GM13976 (cell line): Measurements from ENCODE around the gene SLC25A48.

Experiments used
- DNase-seq: peaks from one replicate; pipeline ENCODE4 v3.0.0; 2012; ENCODE audit warnings: low spot score
- CTCF ChIP-seq: IDR thresholded peaks from 2 replicates; pipeline ENCODE4 v1.5.1; 2012; ENCODE audit warnings: borderline replicate concordance, mild to moderate bottlenecking; ENCODE audit not compliant: insufficient read depth; ENCODE audit errors: extremely low read depth, missing control alignments, control extremely low read depth
- in situ Hi-C: fragments of 300-500 bp; cut with MboI; formaldehyde crosslinking; loops from one replicate; pipeline ENCODE4 v1.12.0; 2022; ENCODE audit warnings: low sequenced_read_pairs, mixed read lengths, inconsistent platforms; ENCODE audit not compliant: unreplicated experiment

SLC25A48 gene

GRCh38 chr5:135876146-135876545 lies 41.7 kb downstream of the SLC25A48 start:
- in situ Hi-C loops = no loop called here
- DNase-seq = no peak
- TF ChIP-seq CTCF = no peak

- in situ Hi-C loops = no loop called here
- no peak for DNase-seq
- TF ChIP-seq CTCF = no peak
These were observed 43.2 kb downstream of the SLC25A48 start for GRCh38 chr5:135877570-135878155.

GRCh38 chr5:135878156-135878620 lies 43.7 kb downstream of the SLC25A48 start:
- DNase-seq = no peak

GRCh38 chr5:135879591-135879990 lies 45.1 kb downstream of the SLC25A48 start:
- no peak for TF ChIP-seq CTCF

More at GRCh38 chr5:135878156-135878620, 43.7 kb downstream of the SLC25A48 start:
- in situ Hi-C loops = no loop called here
- no peak for TF ChIP-seq CTCF

GRCh38 chr5:135880278-135880677 lies 45.8 kb downstream of the SLC25A48 start:
- TF ChIP-seq CTCF = no peak
- no peak for DNase-seq
- in situ Hi-C loops = no loop called here

More at GRCh38 chr5:135879591-135879990, 45.1 kb downstream of the SLC25A48 start:
- DNase-seq = no peak
- in situ Hi-C loops = no loop called here

GRCh38 chr5:135880801-135881200 lies 46.3 kb downstream of the SLC25A48 start:
- in situ Hi-C loops = no loop called here
- no peak for TF ChIP-seq CTCF

More at GRCh38 chr5:135880801-135881200, 46.3 kb downstream of the SLC25A48 start:
- no peak for DNase-seq
